Neural cell (in vitro differentiated cells): Measurements from ENCODE around the gene MAGI2. TPM values are rescaled to one million over a fixed set of nuclear protein-coding genes. Genes with fewer than 3 reads are reported as not detected.

Experiments used
- H2AFZ ChIP-seq: fragments of 200-600, 300-800 bp; sonication (generic), shearing (Covaris generic); 2 replicates; pipeline ENCODE4 v1.6.0; 2014; ENCODE audit warnings: low read depth, mild to moderate bottlenecking, antibody characterized with exemption, low read length, moderate library complexity
- H3F3A ChIP-seq: fragments of 200-600 bp; shearing (Covaris generic); 2 replicates; pipeline ENCODE4 v1.6.1; 2016; ENCODE audit warnings: mild to moderate bottlenecking, moderate library complexity, mixed read lengths, antibody characterized with exemption, low read length; ENCODE audit not compliant: insufficient read depth, poor library complexity, severe bottlenecking
- H3K27ac ChIP-seq: fragments of 200-600, 300-800 bp; sonication (generic), shearing (Covaris generic); 2 replicates; pipeline ENCODE4 v1.5.1; 2014; ENCODE audit warnings: mild to moderate bottlenecking, low read length, moderate library complexity
- H3K27me3 ChIP-seq: fragments of 300-800, 200-600 bp; sonication (generic), shearing (Covaris generic); 2 replicates; pipeline ENCODE4 v1.6.0; 2014; ENCODE audit warnings: mild to moderate bottlenecking, low read depth, low read length, moderate library complexity; ENCODE audit not compliant: insufficient read depth
- H3K36me3 ChIP-seq: fragments of 300-800, 200-600 bp; sonication (generic), shearing (Covaris generic); 2 replicates; pipeline ENCODE4 v1.5.1; 2014; ENCODE audit warnings: mild to moderate bottlenecking, antibody characterized with exemption, low read length, moderate library complexity; ENCODE audit not compliant: insufficient read depth
- H3K4me2 ChIP-seq: fragments of 300-800, 200-600 bp; sonication (generic), shearing (Covaris generic); 2 replicates; pipeline ENCODE4 v1.6.0; 2014; ENCODE audit warnings: mild to moderate bottlenecking, low read length
- H3K4me3 ChIP-seq: fragments of 300-800, 200-600 bp; sonication (generic), shearing (Covaris generic); 2 replicates; pipeline ENCODE4 v1.5.1; 2014; ENCODE audit warnings: mild to moderate bottlenecking, low read length, moderate library complexity
- H3K79me2 ChIP-seq: fragments of 200-600 bp; shearing (Covaris generic); replicated peaks from 2 replicates; pipeline ENCODE4 v1.6.0; 2014; ENCODE audit warnings: mild to moderate bottlenecking, low read length, moderate library complexity; ENCODE audit not compliant: insufficient read depth
- H3K9ac ChIP-seq: fragments of 300-800, 200-600 bp; sonication (generic), shearing (Covaris generic); 2 replicates; pipeline ENCODE4 v1.6.1; 2016; ENCODE audit warnings: mild to moderate bottlenecking, low read length, mixed read lengths
- H3K9me2 ChIP-seq: fragments of 200-600 bp; shearing (Covaris generic); 2 replicates; pipeline ENCODE4 v1.6.1; 2016; ENCODE audit warnings: mild to moderate bottlenecking, low read length, mixed read lengths; ENCODE audit not compliant: insufficient read depth
- H3K9me3 ChIP-seq: fragments of 200-600, 300-800 bp; sonication (generic), shearing (Covaris generic); 2 replicates; pipeline ENCODE4 v1.6.1; 2016; ENCODE audit warnings: mild to moderate bottlenecking, mixed run types, low read length, moderate library complexity, mixed read lengths
- H4K20me1 ChIP-seq: fragments of 200-600 bp; shearing (Covaris generic); 2 replicates; pipeline ENCODE4 v1.6.1; 2016; ENCODE audit warnings: mild to moderate bottlenecking, mixed run types; ENCODE audit not compliant: insufficient read depth
- EP300 ChIP-seq: fragments of 450-650 bp; conservative IDR thresholded peaks from 2 replicates; pipeline ENCODE4 v1.6.1; 2014; ENCODE audit warnings: antibody characterized with exemption, mild to moderate bottlenecking, moderate library complexity; ENCODE audit not compliant: poor library complexity, severe bottlenecking
- EZH2 ChIP-seq: fragments of 200-600, 300-800 bp; shearing (Covaris generic), sonication (generic); IDR thresholded peaks from 2 replicates; pipeline ENCODE4 v1.6.1; 2014; ENCODE audit warnings: antibody characterized with exemption, low read length, borderline replicate concordance, mild to moderate bottlenecking; ENCODE audit not compliant: insufficient read depth, poor library complexity, severe bottlenecking
- MXI1 ChIP-seq: fragments of 450-650 bp; conservative IDR thresholded peaks from 2 replicates; pipeline ENCODE4 v1.6.1; 2014; ENCODE audit warnings: antibody characterized with exemption, mild to moderate bottlenecking; ENCODE audit not compliant: poor library complexity, severe bottlenecking
- POLR2AphosphoS5 ChIP-seq: IDR thresholded peaks from 2 replicates; pipeline ENCODE4 v1.6.1; 2012
- RAD21 ChIP-seq: fragments of 450-650 bp; conservative IDR thresholded peaks from 2 replicates; pipeline ENCODE4 v1.6.1; 2014; ENCODE audit warnings: antibody characterized with exemption, mild to moderate bottlenecking, moderate library complexity
- SMC3 ChIP-seq: fragments of 450-650 bp; conservative IDR thresholded peaks from 2 replicates; pipeline ENCODE4 v1.6.1; 2014; ENCODE audit warnings: antibody characterized with exemption, mild to moderate bottlenecking, moderate library complexity; ENCODE audit not compliant: poor library complexity
- TAF1 ChIP-seq: IDR thresholded peaks from 2 replicates; pipeline ENCODE4 v1.6.1; 2012; ENCODE audit warnings: low read depth
- polyA plus RNA-seq: library from polyadenylated mRNA; depleted of rRNA; stranded (reverse); fragments of >200 nt; gene quantifications from 2 replicates; pipeline ENCODE4 v1.2.3, GENCODE V29; 2014
- TF ChIP-seq, protein P1 (sequence below): IDR thresholded peaks from 2 replicates; pipeline ENCODE4 v1.6.1; 2012; ENCODE audit warnings: borderline replicate concordance
- TF ChIP-seq, protein P2 (sequence below): fragments of 450-650 bp; IDR thresholded peaks from 2 replicates; pipeline ENCODE4 v1.5.1; 2014; ENCODE audit warnings: antibody characterized with exemption, mild to moderate bottlenecking, moderate library complexity; ENCODE audit not compliant: poor library complexity, severe bottlenecking

The MAGI2 gene
- polyA plus RNA-seq, 1 donor from 2014 or later = 19.3 TPM

DNA sequence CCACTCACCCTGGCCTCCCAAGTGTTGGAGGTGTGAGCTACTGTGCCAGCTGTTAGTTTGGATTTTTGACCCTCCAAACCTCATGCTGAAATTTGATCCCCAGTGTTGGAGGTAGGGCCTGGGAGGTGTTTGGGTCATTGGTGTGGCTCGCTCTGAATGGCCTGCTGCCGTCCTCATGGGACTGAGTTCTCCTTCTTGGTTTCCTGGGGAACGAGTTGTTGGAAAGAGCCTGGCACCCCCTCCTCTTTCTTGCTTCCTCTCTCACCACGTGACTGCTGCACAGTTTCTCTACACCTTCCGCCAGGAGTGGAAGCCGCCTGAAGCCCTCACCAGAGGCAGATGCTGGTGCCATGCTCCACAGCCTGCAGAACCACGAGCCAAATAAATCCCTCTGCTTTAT, 1401.4 kb downstream of the MAGI2 start:
- H3K79me2 ChIP-seq = no peaks in the 10 kb centered on the region
- no peaks in the 10 kb centered on the region for H3K9me3 ChIP-seq
- H3K4me3 ChIP-seq = no peak overlapping the region
- H3K4me2 ChIP-seq = no peak overlapping the region
- TF ChIP-seq, protein P1, sequence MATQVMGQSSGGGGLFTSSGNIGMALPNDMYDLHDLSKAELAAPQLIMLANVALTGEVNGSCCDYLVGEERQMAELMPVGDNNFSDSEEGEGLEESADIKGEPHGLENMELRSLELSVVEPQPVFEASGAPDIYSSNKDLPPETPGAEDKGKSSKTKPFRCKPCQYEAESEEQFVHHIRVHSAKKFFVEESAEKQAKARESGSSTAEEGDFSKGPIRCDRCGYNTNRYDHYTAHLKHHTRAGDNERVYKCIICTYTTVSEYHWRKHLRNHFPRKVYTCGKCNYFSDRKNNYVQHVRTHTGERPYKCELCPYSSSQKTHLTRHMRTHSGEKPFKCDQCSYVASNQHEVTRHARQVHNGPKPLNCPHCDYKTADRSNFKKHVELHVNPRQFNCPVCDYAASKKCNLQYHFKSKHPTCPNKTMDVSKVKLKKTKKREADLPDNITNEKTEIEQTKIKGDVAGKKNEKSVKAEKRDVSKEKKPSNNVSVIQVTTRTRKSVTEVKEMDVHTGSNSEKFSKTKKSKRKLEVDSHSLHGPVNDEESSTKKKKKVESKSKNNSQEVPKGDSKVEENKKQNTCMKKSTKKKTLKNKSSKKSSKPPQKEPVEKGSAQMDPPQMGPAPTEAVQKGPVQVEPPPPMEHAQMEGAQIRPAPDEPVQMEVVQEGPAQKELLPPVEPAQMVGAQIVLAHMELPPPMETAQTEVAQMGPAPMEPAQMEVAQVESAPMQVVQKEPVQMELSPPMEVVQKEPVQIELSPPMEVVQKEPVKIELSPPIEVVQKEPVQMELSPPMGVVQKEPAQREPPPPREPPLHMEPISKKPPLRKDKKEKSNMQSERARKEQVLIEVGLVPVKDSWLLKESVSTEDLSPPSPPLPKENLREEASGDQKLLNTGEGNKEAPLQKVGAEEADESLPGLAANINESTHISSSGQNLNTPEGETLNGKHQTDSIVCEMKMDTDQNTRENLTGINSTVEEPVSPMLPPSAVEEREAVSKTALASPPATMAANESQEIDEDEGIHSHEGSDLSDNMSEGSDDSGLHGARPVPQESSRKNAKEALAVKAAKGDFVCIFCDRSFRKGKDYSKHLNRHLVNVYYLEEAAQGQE = no peak
- TF ChIP-seq TAF1 (no peak), EZH2 (no peak), SMC3 (no peak), EP300 (no peak), MXI1 (no peak), RAD21 (no peak), POLR2AphosphoS5 (no peak)
- TF ChIP-seq, protein P2, sequence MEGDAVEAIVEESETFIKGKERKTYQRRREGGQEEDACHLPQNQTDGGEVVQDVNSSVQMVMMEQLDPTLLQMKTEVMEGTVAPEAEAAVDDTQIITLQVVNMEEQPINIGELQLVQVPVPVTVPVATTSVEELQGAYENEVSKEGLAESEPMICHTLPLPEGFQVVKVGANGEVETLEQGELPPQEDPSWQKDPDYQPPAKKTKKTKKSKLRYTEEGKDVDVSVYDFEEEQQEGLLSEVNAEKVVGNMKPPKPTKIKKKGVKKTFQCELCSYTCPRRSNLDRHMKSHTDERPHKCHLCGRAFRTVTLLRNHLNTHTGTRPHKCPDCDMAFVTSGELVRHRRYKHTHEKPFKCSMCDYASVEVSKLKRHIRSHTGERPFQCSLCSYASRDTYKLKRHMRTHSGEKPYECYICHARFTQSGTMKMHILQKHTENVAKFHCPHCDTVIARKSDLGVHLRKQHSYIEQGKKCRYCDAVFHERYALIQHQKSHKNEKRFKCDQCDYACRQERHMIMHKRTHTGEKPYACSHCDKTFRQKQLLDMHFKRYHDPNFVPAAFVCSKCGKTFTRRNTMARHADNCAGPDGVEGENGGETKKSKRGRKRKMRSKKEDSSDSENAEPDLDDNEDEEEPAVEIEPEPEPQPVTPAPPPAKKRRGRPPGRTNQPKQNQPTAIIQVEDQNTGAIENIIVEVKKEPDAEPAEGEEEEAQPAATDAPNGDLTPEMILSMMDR = no peak
- H3K36me3 ChIP-seq = no peaks in the 10 kb centered on the region
- no peaks in the 10 kb centered on the region for H3K27me3 ChIP-seq
- no peaks in the 10 kb centered on the region for H4K20me1 ChIP-seq
- no peaks in the 10 kb centered on the region for H3K9me2 ChIP-seq
- no peak overlapping the region for H3K27ac ChIP-seq
- no peak overlapping the region for H2AFZ ChIP-seq
- H3F3A ChIP-seq = peaks cover 6% of the 10 kb centered on the region
- H3K9ac ChIP-seq = no peak overlapping the region

DNA sequence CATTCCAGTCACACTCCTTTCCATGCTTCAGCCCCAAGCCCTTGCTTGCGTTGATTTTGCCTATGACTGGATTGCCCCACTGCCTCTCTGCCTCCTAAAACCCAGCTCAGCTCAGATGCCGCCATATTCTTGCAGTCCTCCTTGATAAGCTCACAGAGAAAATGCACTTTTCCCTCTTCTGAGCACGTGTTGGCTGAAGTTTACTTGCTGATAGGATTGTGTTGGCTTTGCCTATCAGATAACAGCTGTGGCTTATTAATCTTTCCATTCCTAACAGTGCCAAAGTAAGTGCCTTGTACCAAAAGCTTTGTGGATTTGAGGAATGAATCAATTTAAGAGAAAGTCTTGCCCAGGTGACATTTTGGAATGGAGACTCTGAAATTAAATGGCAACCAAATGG, 1405.7 kb downstream of the MAGI2 start:
- no peak overlapping the region for H3K4me2 ChIP-seq
- TF ChIP-seq RAD21 (no peak), SMC3 (no peak), MXI1 (no peak), TAF1 (no peak), EP300 (no peak), EZH2 (no peak), POLR2AphosphoS5 (no peak)
- TF ChIP-seq, protein P1 = no peak
- TF ChIP-seq, protein P2 = no peak
- H3K9me2 ChIP-seq = no peaks in the 10 kb centered on the region
- H3K27me3 ChIP-seq = no peaks in the 10 kb centered on the region
- no peaks in the 10 kb centered on the region for H3K36me3 ChIP-seq
- no peak overlapping the region for H2AFZ ChIP-seq
- no peak overlapping the region for H3K9ac ChIP-seq
- H3K79me2 ChIP-seq = no peaks in the 10 kb centered on the region
- H4K20me1 ChIP-seq = no peaks in the 10 kb centered on the region
- H3F3A ChIP-seq = peaks cover 6% of the 10 kb centered on the region
- no peaks in the 10 kb centered on the region for H3K9me3 ChIP-seq
- H3K4me3 ChIP-seq = no peak overlapping the region
- no peak overlapping the region for H3K27ac ChIP-seq
